CD4-positive, CD25-positive, alpha-beta regulatory T cell (primary cell): ENCODE measurements around the gene EHD4. TPM values are rescaled to one million over a fixed set of nuclear protein-coding genes. Genes with fewer than 3 reads are reported as not detected.
A peak's percentile ranks its signal among the peaks of the same experiment; 100 is the strongest.

Source experiments
- ATAC-seq, 2 donors: fragments of 150-1000 bp; cut with Tn5 transposase; one replicate each; pipeline ENCODE4 v1.10.0; 2021; ENCODE audit warnings: low read depth in 2 of 2, moderate number of reproducible peaks in 2 of 2, moderate library complexity in 1 of 2
- DNase-seq, 3 donors: peaks; one replicate each; pipeline versions ENCODE4 v3.0.0 to v3.0.0-alpha.2; 2012 to 2022; ENCODE audit warnings: mixed read lengths in 1 of 3
- H3K27ac ChIP-seq: one replicate; pipeline ENCODE4 v1.7.0; 2013; ENCODE audit warnings: mild to moderate bottlenecking, low read length; ENCODE audit not compliant: insufficient read depth, poor library complexity, severe bottlenecking
- H3K27me3 ChIP-seq: one replicate; pipeline ENCODE4 v1.7.0; 2013; ENCODE audit warnings: low read length; ENCODE audit not compliant: control insufficient read depth, insufficient read depth
- H3K36me3 ChIP-seq: one replicate; pipeline ENCODE4 v1.7.0; 2013; ENCODE audit warnings: mild to moderate bottlenecking, low read length, moderate library complexity; ENCODE audit not compliant: control insufficient read depth, insufficient read depth
- H3K4me1 ChIP-seq: 2 replicates; pipeline ENCODE4 v1.7.0; 2013; ENCODE audit warnings: mild to moderate bottlenecking, low read length; ENCODE audit not compliant: insufficient read depth, control insufficient read depth, poor library complexity, severe bottlenecking
- H3K4me3 ChIP-seq: one replicate; pipeline ENCODE4 v1.7.0; 2013; ENCODE audit warnings: low read depth, mild to moderate bottlenecking, low read length, moderate library complexity
- H3K9me3 ChIP-seq, 2 experiments: 1 replicate in 1 of 2; 2 replicates in 1 of 2; pipeline ENCODE4 v1.7.0; 2013; ENCODE audit warnings: low read length in 2 of 2, mild to moderate bottlenecking in 1 of 2, moderate library complexity in 1 of 2; ENCODE audit not compliant: control insufficient read depth in 2 of 2
- H3K27ac Mint-ChIP-seq, 3 donors: one replicate each; pipeline ENCODE4 v1.8.0; 2020 to 2022; ENCODE audit warnings: mild to moderate bottlenecking in 3 of 3, mixed read lengths in 3 of 3, moderate library complexity in 2 of 3
- H3K27me3 Mint-ChIP-seq: one replicate; pipeline ENCODE4 v1.8.0; 2022; ENCODE audit warnings: mild to moderate bottlenecking, mixed read lengths
- H3K36me3 Mint-ChIP-seq: one replicate; pipeline ENCODE4 v1.8.0; 2020; ENCODE audit warnings: mixed read lengths
- H3K4me1 Mint-ChIP-seq, 4 donors: one replicate each; pipeline ENCODE4 v1.8.0; 2020 to 2022; ENCODE audit warnings: mixed read lengths in 4 of 4, mild to moderate bottlenecking in 1 of 4
- H3K4me3 Mint-ChIP-seq, 4 donors: one replicate each; pipeline ENCODE4 v1.8.0; 2020 to 2022; ENCODE audit warnings: mild to moderate bottlenecking in 4 of 4, mixed read lengths in 4 of 4, moderate library complexity in 3 of 4
- H3K9me3 Mint-ChIP-seq, 7 donors: one replicate each; pipeline ENCODE4 v1.8.0; 2020 to 2022; ENCODE audit warnings: mixed read lengths in 7 of 7, mild to moderate bottlenecking in 3 of 7, moderate library complexity in 2 of 7
- polyA plus RNA-seq, 4 donors: library from polyadenylated mRNA; unstranded; fragments of 300-500 nt; fragmentation: Illumina TruSeq; gene quantifications; one replicate each; pipeline ENCODE4 v1.2.3, GENCODE V29; 2021
- total RNA-seq: library from RNA; stranded (reverse); gene quantifications from one replicate; pipeline ENCODE4 v1.2.3, GENCODE V29; 2022

The EHD4 gene
- total and polyA plus RNA-seq, 5 donors from 2014 or later = 9.3 to 57.8 (median 13.8) TPM

- Histone ChIP-seq H3K4me3 (no peak overlapping the region), H3K9me3 (no peaks in the 10 kb centered on the region), H3K4me1 (peaks cover 2% of the 10 kb centered on the region), H3K36me3 (no peaks in the 10 kb centered on the region), H3K27me3 (no peaks in the 10 kb centered on the region), H3K27ac (no peak overlapping the region)
- no peak overlapping the region for H3K4me3 Mint-ChIP-seq
- no peak overlapping the region for H3K27ac Mint-ChIP-seq
- no peaks in the 10 kb centered on the region for H3K36me3 Mint-ChIP-seq
- peaks cover 13% of the 10 kb centered on the region for H3K27me3 Mint-ChIP-seq
- H3K9me3 Mint-ChIP-seq = no peaks in the 10 kb centered on the region
- no peak for ATAC-seq
- no peak for DNase-seq
- H3K4me1 Mint-ChIP-seq = peaks cover 0 to 10% (median 4%) of the 10 kb centered on the region in 4 donors
Measured at GRCh38 chr15:41876007-41876406, 96.3 kb downstream of the EHD4 start.

- Histone ChIP-seq H3K36me3 (no peaks in the 10 kb centered on the region), H3K27ac (no peak overlapping the region), H3K27me3 (no peaks in the 10 kb centered on the region), H3K4me3 (no peak overlapping the region), H3K4me1 (peaks cover 10% of the 10 kb centered on the region), H3K9me3 (no peaks in the 10 kb centered on the region)
- no peak overlapping the region for H3K4me3 Mint-ChIP-seq
- peaks cover 7% of the 10 kb centered on the region for H3K27me3 Mint-ChIP-seq
- no peaks in the 10 kb centered on the region for H3K9me3 Mint-ChIP-seq
- H3K4me1 Mint-ChIP-seq = peaks cover 0 to 16% (median 8%) of the 10 kb centered on the region in 4 donors
- no peak overlapping the region for H3K27ac Mint-ChIP-seq
- no peak for ATAC-seq
- no peak for DNase-seq
- no peaks in the 10 kb centered on the region for H3K36me3 Mint-ChIP-seq
Measured at GRCh38 chr15:41874736-41875135, 97.6 kb downstream of the EHD4 start.

GRCh38 chr15:41873711-41874110 lies 98.6 kb downstream of the EHD4 start:
- H3K4me1 Mint-ChIP-seq = peaks cover 0 to 18% (median 8%) of the 10 kb centered on the region in 4 donors
- Histone ChIP-seq H3K27me3 (no peaks in the 10 kb centered on the region), H3K4me1 (peaks cover 10% of the 10 kb centered on the region), H3K36me3 (no peaks in the 10 kb centered on the region), H3K9me3 (no peaks in the 10 kb centered on the region), H3K4me3 (no peak overlapping the region), H3K27ac (no peak overlapping the region)
- H3K9me3 Mint-ChIP-seq = peaks cover 0 to 1% (median 0%) of the 10 kb centered on the region in 7 donors
- H3K36me3 Mint-ChIP-seq = no peaks in the 10 kb centered on the region
- H3K4me3 Mint-ChIP-seq = no peak overlapping the region
- peak overlapping the region in 1 of 3 donors; percentile 44 for H3K27ac Mint-ChIP-seq
- H3K27me3 Mint-ChIP-seq = peaks cover 7% of the 10 kb centered on the region
- no peak for DNase-seq
- ATAC-seq = no peak

GRCh38 chr15:41872166-41872747 lies 100.1 kb downstream of the EHD4 start:
- Histone ChIP-seq H3K36me3 (no peaks in the 10 kb centered on the region), H3K4me3 (no peak overlapping the region), H3K27me3 (no peaks in the 10 kb centered on the region), H3K4me1 (peaks cover 10% of the 10 kb centered on the region), H3K9me3 (no peaks in the 10 kb centered on the region), H3K27ac (no peak overlapping the region)
- peaks cover 0 to 1% (median 0%) of the 10 kb centered on the region in 7 donors for H3K9me3 Mint-ChIP-seq
- DNase-seq = no peak
- H3K27me3 Mint-ChIP-seq = peaks cover 7% of the 10 kb centered on the region
- peaks cover 0 to 18% (median 8%) of the 10 kb centered on the region in 4 donors for H3K4me1 Mint-ChIP-seq
- no peak for ATAC-seq
- H3K27ac Mint-ChIP-seq = peak overlapping the region in 2 of 3 donors; percentile 15 to 82
- no peak overlapping the region for H3K4me3 Mint-ChIP-seq
- H3K36me3 Mint-ChIP-seq = no peaks in the 10 kb centered on the region

GRCh38 chr15:41871175-41871905 lies 101.0 kb downstream of the EHD4 start:
- H3K4me1 Mint-ChIP-seq = peaks cover 0 to 18% (median 8%) of the 10 kb centered on the region in 4 donors

GRCh38 chr15:41870689-41871081 lies 101.7 kb downstream of the EHD4 start:
- H3K27ac ChIP-seq = no peak overlapping the region
- H3K4me3 ChIP-seq = no peak overlapping the region
- peak; percentile 15 to 84 (median 59) for DNase-seq
- Mint-ChIP-seq H3K36me3 (no peaks in the 10 kb centered on the region), H3K4me3 (peak overlapping the region in 3 of 4 donors; percentile 2 to 76 (median 24)), H3K4me1 (peaks cover 0 to 18% (median 8%) of the 10 kb centered on the region in 4 donors), H3K27ac (peak overlapping the region in 2 of 3 donors; percentile 90 to 92), H3K27me3 (peaks cover 7% of the 10 kb centered on the region), H3K9me3 (peaks cover 0 to 1% (median 0%) of the 10 kb centered on the region in 7 donors)
- peak; percentile 80 to 92 for ATAC-seq
- H3K36me3 ChIP-seq = no peaks in the 10 kb centered on the region
- H3K27me3 ChIP-seq = no peaks in the 10 kb centered on the region
- peaks cover 10% of the 10 kb centered on the region for H3K4me1 ChIP-seq
- no peaks in the 10 kb centered on the region for H3K9me3 ChIP-seq

More at GRCh38 chr15:41871175-41871905, 101.0 kb downstream of the EHD4 start:
- Histone ChIP-seq H3K4me1 (peaks cover 10% of the 10 kb centered on the region), H3K27ac (no peak overlapping the region), H3K36me3 (no peaks in the 10 kb centered on the region), H3K9me3 (no peaks in the 10 kb centered on the region), H3K27me3 (no peaks in the 10 kb centered on the region), H3K4me3 (no peak overlapping the region)
- DNase-seq = no peak
- Mint-ChIP-seq H3K9me3 (peaks cover 0 to 1% (median 0%) of the 10 kb centered on the region in 7 donors), H3K4me3 (no peak overlapping the region), H3K36me3 (no peaks in the 10 kb centered on the region), H3K27me3 (peaks cover 7% of the 10 kb centered on the region), H3K27ac (peak overlapping the region in 1 of 3 donors; percentile 90)
- ATAC-seq = no peak

- Histone ChIP-seq H3K36me3 (no peaks in the 10 kb centered on the region), H3K27ac (no peak overlapping the region), H3K9me3 (no peaks in the 10 kb centered on the region), H3K4me1 (peaks cover 10% of the 10 kb centered on the region), H3K27me3 (no peaks in the 10 kb centered on the region), H3K4me3 (no peak overlapping the region)
- no peak for DNase-seq
- Mint-ChIP-seq H3K4me1 (peaks cover 0 to 16% (median 8%) of the 10 kb centered on the region in 4 donors), H3K27me3 (peaks cover 7% of the 10 kb centered on the region), H3K36me3 (no peaks in the 10 kb centered on the region), H3K27ac (peak overlapping the region in 2 of 3 donors; percentile 90 to 92), H3K4me3 (peak overlapping the region in 3 of 4 donors; percentile 2 to 76 (median 24)), H3K9me3 (peaks cover 0 to 1% (median 0%) of the 10 kb centered on the region in 7 donors)
- no peak for ATAC-seq
Measured at GRCh38 chr15:41869770-41870688, 102.3 kb downstream of the EHD4 start.
